Rectal smooth muscle tissue (tissue), 1 donor: ENCODE data around the gene PTPRM.

ENCODE experiments used
- H3K27ac ChIP-seq: one replicate; pipeline ENCODE4 v1.7.0; 2013; ENCODE audit warnings: low read depth, low read length, inconsistent platforms
- H3K27me3 ChIP-seq: one replicate; pipeline ENCODE4 v1.7.0; 2013; ENCODE audit warnings: low read length; ENCODE audit not compliant: control insufficient read depth, insufficient read depth
- H3K36me3 ChIP-seq: one replicate; pipeline ENCODE4 v1.7.0; 2013; ENCODE audit warnings: low read length; ENCODE audit not compliant: control insufficient read depth, insufficient read depth
- H3K4me1 ChIP-seq: one replicate; pipeline ENCODE4 v1.7.0; 2013; ENCODE audit warnings: low read length; ENCODE audit not compliant: control insufficient read depth, insufficient read depth
- H3K4me3 ChIP-seq: one replicate; pipeline ENCODE4 v1.7.0; 2013; ENCODE audit warnings: low read length
- H3K9ac ChIP-seq: one replicate; pipeline ENCODE4 v1.7.0; 2013; ENCODE audit warnings: low read length

PTPRM gene

GRCh38 chr18:7624697-7625096 lies 57.6 kb downstream of the PTPRM start:
- H3K27me3 ChIP-seq, result no peaks in the 10 kb centered on the region
- no peak overlapping the region for H3K4me3 ChIP-seq
- H3K36me3 ChIP-seq, result no peaks in the 10 kb centered on the region
- H3K9ac ChIP-seq, result no peak overlapping the region
- H3K27ac ChIP-seq, result no peak overlapping the region
- peaks cover 3% of the 10 kb centered on the region for H3K4me1 ChIP-seq

- Histone ChIP-seq H3K9ac (no peak overlapping the region), H3K36me3 (no peaks in the 10 kb centered on the region), H3K27ac (no peak overlapping the region), H3K27me3 (no peaks in the 10 kb centered on the region), H3K4me3 (no peak overlapping the region), H3K4me1 (peaks cover 3% of the 10 kb centered on the region)
Measured at GRCh38 chr18:7626175-7626921, 59.2 kb downstream of the PTPRM start.

- H3K4me1 ChIP-seq, result peaks cover 3% of the 10 kb centered on the region
- H3K27ac ChIP-seq, result no peak overlapping the region
- H3K36me3 ChIP-seq, result no peaks in the 10 kb centered on the region
- no peak overlapping the region for H3K4me3 ChIP-seq
- H3K9ac ChIP-seq, result no peak overlapping the region
- no peaks in the 10 kb centered on the region for H3K27me3 ChIP-seq
Measured at GRCh38 chr18:7626922-7627440, 59.9 kb downstream of the PTPRM start.

- Histone ChIP-seq H3K27ac (no peak overlapping the region), H3K36me3 (no peaks in the 10 kb centered on the region), H3K27me3 (no peaks in the 10 kb centered on the region), H3K4me3 (no peak overlapping the region), H3K4me1 (peaks cover 6% of the 10 kb centered on the region), H3K9ac (no peak overlapping the region)
Measured at GRCh38 chr18:7629416-7629815, 62.3 kb downstream of the PTPRM start.

- Histone ChIP-seq H3K4me3 (no peak overlapping the region), H3K9ac (no peak overlapping the region), H3K27me3 (no peaks in the 10 kb centered on the region), H3K4me1 (peaks cover 6% of the 10 kb centered on the region), H3K36me3 (no peaks in the 10 kb centered on the region), H3K27ac (no peak overlapping the region)
Measured at GRCh38 chr18:7630731-7631442, 63.8 kb downstream of the PTPRM start.

GRCh38 chr18:7632152-7633098 lies 65.3 kb downstream of the PTPRM start:
- H3K27me3 ChIP-seq, result no peaks in the 10 kb centered on the region
- H3K27ac ChIP-seq, result no peak overlapping the region
- H3K4me1 ChIP-seq, result peaks cover 3% of the 10 kb centered on the region
- no peak overlapping the region for H3K9ac ChIP-seq
- no peaks in the 10 kb centered on the region for H3K36me3 ChIP-seq
- H3K4me3 ChIP-seq, result no peak overlapping the region

- no peaks in the 10 kb centered on the region for H3K27me3 ChIP-seq
- no peaks in the 10 kb centered on the region for H3K36me3 ChIP-seq
- H3K4me3 ChIP-seq, result no peak overlapping the region
- peaks cover 3% of the 10 kb centered on the region for H3K4me1 ChIP-seq
- H3K27ac ChIP-seq, result no peak overlapping the region
- H3K9ac ChIP-seq, result no peak overlapping the region
Measured at GRCh38 chr18:7633171-7633570, 66.1 kb downstream of the PTPRM start.

GRCh38 chr18:7635948-7636347 lies 68.8 kb downstream of the PTPRM start:
- H3K4me1 ChIP-seq, result peaks cover 3% of the 10 kb centered on the region
- H3K27ac ChIP-seq, result no peak overlapping the region
- no peak overlapping the region for H3K4me3 ChIP-seq
- H3K9ac ChIP-seq, result no peak overlapping the region
- H3K36me3 ChIP-seq, result no peaks in the 10 kb centered on the region
- H3K27me3 ChIP-seq, result no peaks in the 10 kb centered on the region

- Histone ChIP-seq H3K9ac (no peak overlapping the region), H3K27ac (no peak overlapping the region), H3K4me1 (peaks cover under 1% of the 10 kb centered on the region), H3K36me3 (no peaks in the 10 kb centered on the region), H3K27me3 (no peaks in the 10 kb centered on the region), H3K4me3 (no peak overlapping the region)
Measured at GRCh38 chr18:7637269-7637668, 70.2 kb downstream of the PTPRM start.

- Histone ChIP-seq H3K36me3 (no peaks in the 10 kb centered on the region), H3K4me1 (no peaks in the 10 kb centered on the region), H3K27me3 (no peaks in the 10 kb centered on the region), H3K9ac (no peak overlapping the region), H3K4me3 (no peak overlapping the region), H3K27ac (no peak overlapping the region)
Measured at GRCh38 chr18:7638321-7638720, 71.2 kb downstream of the PTPRM start.

GRCh38 chr18:7641813-7642212 lies 74.7 kb downstream of the PTPRM start:
- Histone ChIP-seq H3K27ac (no peak overlapping the region), H3K4me1 (peaks cover 9% of the 10 kb centered on the region), H3K27me3 (no peaks in the 10 kb centered on the region)

GRCh38 chr18:7642331-7642890 lies 75.3 kb downstream of the PTPRM start:
- Histone ChIP-seq H3K9ac (no peak overlapping the region), H3K4me1 (peaks cover 9% of the 10 kb centered on the region), H3K4me3 (no peak overlapping the region), H3K27ac (no peak overlapping the region), H3K36me3 (no peaks in the 10 kb centered on the region), H3K27me3 (no peaks in the 10 kb centered on the region)

More at GRCh38 chr18:7641813-7642212, 74.7 kb downstream of the PTPRM start:
- H3K9ac ChIP-seq, result no peak overlapping the region
- H3K4me3 ChIP-seq, result no peak overlapping the region
- H3K36me3 ChIP-seq, result no peaks in the 10 kb centered on the region
